ENCODE results near the gene PIEZO1. TPM values are rescaled to one million over a fixed set of nuclear protein-coding genes. Genes with fewer than 3 reads are reported as not detected.

Gene PIEZO1
- total RNA-seq, result 100 to 1,000 TPM in 3 of 4 donors, 10 to 100 TPM in 1; 81.2 to 145 (median 113) TPM

- 5 to 30% methylated on average over 2 to 6 of the region's 110 CpGs for WGBS, 2 donors
- H3K4me1 ChIP-seq, result peaks cover 14 to 38% of the 10 kb centered on the region in 2 donors
These were observed at the start of gene PIEZO1 for GRCh38 chr16:88785106-88785924. TSS of gene PIEZO1 (minus strand) at chr16:88785220. CDS start at chr16:88784964, 256 bp downstream.

GRCh38 chr16:88834670-88835069 lies 49.6 kb upstream of the PIEZO1 start:
- DNase-seq, result no peak
- intact Hi-C loops (cut with DNase I), result no loop called here
- no peaks in the 10 kb centered on the region for H3K4me1 ChIP-seq
- H3K4me3 ChIP-seq (replicated peaks in 1 of 3), result no peak overlapping the region
- WGBS, 2 donors, result 95 to 96% methylated on average over 8 to 13 of the region's 13 CpGs
- H3K9me3 ChIP-seq, result no peaks in the 10 kb centered on the region
- TF ChIP-seq CTCF (IDR thresholded peaks at IDR 0.05) (no peak), POLR2A (IDR thresholded peaks at IDR 0.05) (no peak)
- no peaks in the 10 kb centered on the region for H3K27me3 ChIP-seq
- no peak overlapping the region for H3K27ac ChIP-seq
- peaks cover 0 to 8% of the 10 kb centered on the region in 2 donors for H3K36me3 ChIP-seq

More at GRCh38 chr16:88785106-88785924, at the start of gene PIEZO1:
- peak; percentile 73 to 79 for DNase-seq
- Histone ChIP-seq H3K9me3 (no peaks in the 10 kb centered on the region), H3K36me3 (no peaks in the 10 kb centered on the region), H3K27ac (peak within 1 kb of the TSS; percentile 59 to 82 (median 78)), H3K27me3 (no peaks in the 10 kb centered on the region), H3K4me3 (replicated peaks in 1 of 3) (peak within 1 kb of the TSS; percentile 53 to 88 (median 68))
- peak; percentile 68 to 97 (median 92) for TF ChIP-seq CTCF (IDR thresholded peaks at IDR 0.05)
- TF ChIP-seq POLR2A (IDR thresholded peaks at IDR 0.05), result peak in 1 of 2 donors; percentile 58
- intact Hi-C loops (cut with DNase I), result loop anchor here (2.0 kb wide), 1 partner anchor 43 kb away; no protein-coding TSS in a partner anchor

GRCh38 chr16:88833086-88833485 lies 48.1 kb upstream of the PIEZO1 start:
- Histone ChIP-seq H3K4me3 (replicated peaks in 1 of 3) (no peak overlapping the region), H3K27me3 (no peaks in the 10 kb centered on the region), H3K36me3 (peaks cover 0 to 7% of the 10 kb centered on the region in 2 donors), H3K4me1 (no peaks in the 10 kb centered on the region), H3K9me3 (no peaks in the 10 kb centered on the region), H3K27ac (no peak overlapping the region)
- TF ChIP-seq CTCF (IDR thresholded peaks at IDR 0.05), result no peak
- TF ChIP-seq POLR2A (IDR thresholded peaks at IDR 0.05), result no peak
- intact Hi-C loops (cut with DNase I), result no loop called here
- WGBS, 2 donors, result 93 to 94% methylated on average over 13 of the region's 13 CpGs
- DNase-seq, result no peak

GRCh38 chr16:88831838-88832237 lies 46.8 kb upstream of the PIEZO1 start:
- 86% methylated on average over 10 to 11 of the region's 13 CpGs for WGBS, 2 donors

More at GRCh38 chr16:88831838-88832237, 46.8 kb upstream of the PIEZO1 start:
- Histone ChIP-seq H3K4me3 (replicated peaks in 1 of 3) (no peak overlapping the region), H3K9me3 (no peaks in the 10 kb centered on the region), H3K27ac (no peak overlapping the region), H3K4me1 (no peaks in the 10 kb centered on the region), H3K27me3 (no peaks in the 10 kb centered on the region), H3K36me3 (no peaks in the 10 kb centered on the region)
- DNase-seq, result no peak
- no peak for TF ChIP-seq POLR2A (IDR thresholded peaks at IDR 0.05)
- no peak for TF ChIP-seq CTCF (IDR thresholded peaks at IDR 0.05)
- intact Hi-C loops (cut with DNase I), result no loop called here
